DND-41 (cell line): Measurements from ENCODE around the gene DDN.

ENCODE experiments used
- CTCF ChIP-seq: IDR thresholded peaks from 2 replicates; pipeline ENCODE4 v1.5.1; 2012; ENCODE audit warnings: borderline replicate concordance, low read length, moderate library complexity, mild to moderate bottlenecking; ENCODE audit not compliant: poor library complexity, severe bottlenecking; ENCODE audit errors: extremely low read depth
- EZH2 ChIP-seq: IDR thresholded peaks from 3 replicates; pipeline ENCODE4 v1.6.1; 2012; ENCODE audit warnings: borderline replicate concordance, low read depth, mild to moderate bottlenecking, moderate library complexity, low read length, inconsistent platforms; ENCODE audit not compliant: severe bottlenecking

- TF ChIP-seq CTCF = no peak
- TF ChIP-seq EZH2 = no peak
These were observed 14.3 kb upstream of the DDN start for GRCh38 chr12:49013428-49013827.
